Panc1 (cell line): ENCODE measurements around the gene DOCK1. TPM values are rescaled to one million over a fixed set of nuclear protein-coding genes. Genes with fewer than 3 reads are reported as not detected.

ENCODE experiments used
- ATAC-seq: fragments of 200-7000 bp; cut with Tn5 transposase; 2 replicates; pipeline ENCODE4 v1.9.1; 2020; ENCODE audit warnings: mild to moderate bottlenecking, moderate library complexity
- BruUV-seq: library from RNA; stranded (reverse); fragments of 400-500 nt; replicated peaks from 2 replicates; lab custom pipeline; 2021; lab: Mats Ljungman, UMichigan
- CTCF ChIA-PET: fragments of 300-600 bp; sonication (Branson Sonifier 250); formaldehyde crosslinking; loops from one replicate; lab custom pipeline; 2022; ENCODE audit warnings: antibody characterized with exemption; lab: Charles Lee
- POLR2A ChIA-PET: fragments of 300-600 bp; sonication (Branson Sonifier 250); formaldehyde crosslinking; loops from one replicate; lab custom pipeline; 2022; ENCODE audit warnings: antibody characterized with exemption; lab: Charles Lee
- DNase-seq: peaks from one replicate; pipeline ENCODE4 v3.0.0-alpha.2; 2010; ENCODE audit warnings: low read depth, low spot score
- H3K27ac ChIP-seq: 2 replicates; pipeline ENCODE4 v1.5.1; 2011; ENCODE audit warnings: mild to moderate bottlenecking, low read length, inconsistent platforms
- H3K27me3 ChIP-seq: fragments of 200-500 bp; sonication (Bioruptor generic); 2 replicates; pipeline ENCODE4 v1.6.0; 2014; ENCODE audit warnings: low read length, inconsistent platforms; ENCODE audit not compliant: control insufficient read depth, insufficient read depth
- H3K36me3 ChIP-seq: fragments of 200-500 bp; sonication (Bioruptor generic); 2 replicates; pipeline ENCODE4 v1.5.1; 2014; ENCODE audit warnings: inconsistent platforms, mild to moderate bottlenecking, low read length, moderate library complexity; ENCODE audit not compliant: control insufficient read depth, insufficient read depth
- H3K4me1 ChIP-seq: 2 replicates; pipeline ENCODE4 v1.5.1; 2011; ENCODE audit warnings: inconsistent platforms, mild to moderate bottlenecking, low read length, moderate library complexity; ENCODE audit not compliant: control insufficient read depth, insufficient read depth
- H3K4me3 ChIP-seq, 2 experiments: 2 replicates each; pipeline ENCODE4 v1.5.1; 2011 to 2012; ENCODE audit warnings: low read depth in 2 of 2, low read length in 2 of 2, mild to moderate bottlenecking in 2 of 2, inconsistent platforms in 1 of 2, moderate library complexity in 1 of 2
- H3K9me3 ChIP-seq: fragments of 200-500 bp; sonication (Bioruptor generic); 2 replicates; pipeline ENCODE4 v1.5.1; 2014; ENCODE audit warnings: low read depth, mild to moderate bottlenecking, inconsistent platforms, low read length, moderate library complexity; ENCODE audit not compliant: control insufficient read depth, insufficient read depth
- POLR2AphosphoS5 ChIP-seq: IDR thresholded peaks from 2 replicates; pipeline ENCODE4 v1.6.1; 2012; ENCODE audit warnings: mild to moderate bottlenecking, low read depth, low read length, moderate library complexity
- REST ChIP-seq, 2 experiments: IDR thresholded peaks; 2 replicates each; pipeline ENCODE4 v1.6.1; 2011 to 2012; ENCODE audit warnings: low read depth in 2 of 2, control low read depth in 1 of 2, low read length in 1 of 2, mild to moderate bottlenecking in 1 of 2, moderate library complexity in 1 of 2; ENCODE audit not compliant: insufficient read depth in 1 of 2
- SIN3A ChIP-seq: IDR thresholded peaks from 2 replicates; pipeline ENCODE4 v1.6.1; 2012; ENCODE audit warnings: low read depth, mild to moderate bottlenecking, low read length, moderate library complexity, borderline replicate concordance; ENCODE audit not compliant: insufficient read depth
- TCF7L2 ChIP-seq: IDR thresholded peaks from 2 replicates; pipeline ENCODE4 v1.6.1; 2011; ENCODE audit warnings: mild to moderate bottlenecking, low read depth, low read length, inconsistent platforms
- in situ Hi-C: cut with HindIII; loops from 2 replicates; pipeline ENCODE4 v1.10.0; 2016; ENCODE audit warnings: low sequenced_read_pairs, low pct_unique_long_range_greater_than_20kb
- intact Hi-C: fragments of 100-400 bp; cut with micrococcal nuclease; formaldehyde crosslinking; loops from one replicate; pipeline ENCODE4 v1.10.0; 2022; ENCODE audit not compliant: unreplicated experiment
- total RNA-seq: library from RNA; stranded (reverse); gene quantifications from one replicate; pipeline ENCODE4 v1.2.1, GENCODE V29; 2021; ENCODE audit not compliant: unreplicated experiment
- TF ChIP-seq, protein P1 (sequence below): fragments of 450-650 bp; IDR thresholded peaks from 2 replicates; pipeline ENCODE4 v1.5.1; 2017; ENCODE audit warnings: mild to moderate bottlenecking

Gene DOCK1
- total RNA-seq, 1 experiment from 2014 or later = 67.6 TPM

DNA sequence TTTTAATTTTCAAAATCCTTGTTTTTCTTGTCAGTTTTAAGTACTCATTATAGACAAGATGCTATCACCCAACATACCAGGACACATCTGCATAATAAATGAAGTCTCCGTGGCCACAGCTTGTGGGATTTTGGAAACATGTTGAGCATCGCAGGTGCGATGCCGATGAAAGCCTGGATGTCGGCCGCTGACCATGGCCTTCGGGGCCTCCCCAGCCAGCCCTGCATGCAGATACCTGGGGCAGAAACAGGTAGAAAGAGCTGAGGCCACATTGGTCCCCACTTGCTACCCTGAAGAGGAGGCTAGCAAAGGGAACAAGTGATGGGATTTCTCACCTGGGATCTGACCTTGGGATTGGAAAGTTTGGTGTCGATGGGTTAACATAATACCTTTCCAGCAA is 123.8 kb downstream of the DOCK1 start:
- intact Hi-C loops = no loop called here
- peaks cover 6% of the 10 kb centered on the region for H3K36me3 ChIP-seq

GRCh38 chr10:127033216-127034033 is 128.2 kb downstream of the DOCK1 start:
- intact Hi-C loops = no loop called here
- H3K4me3 ChIP-seq = no peak overlapping the region
- no TSS peak for BruUV-seq
- no peak for DNase-seq
- H3K9me3 ChIP-seq = no peaks in the 10 kb centered on the region
- H3K27ac ChIP-seq = no peak overlapping the region
- no peaks in the 10 kb centered on the region for H3K27me3 ChIP-seq
- H3K36me3 ChIP-seq = peaks cover 4% of the 10 kb centered on the region; the same call in 1 of the 2 replicates
- TF ChIP-seq REST (IDR thresholded peaks at IDR 0.05; ENCODE audit: insufficient read depth in 1 of 2, low read depth in 2 of 2, low read length in 1 of 2) = no peak
- TF ChIP-seq TCF7L2 = no peak
- TF ChIP-seq SIN3A = no peak
- no peak for TF ChIP-seq POLR2AphosphoS5
- TF ChIP-seq, protein P1, sequence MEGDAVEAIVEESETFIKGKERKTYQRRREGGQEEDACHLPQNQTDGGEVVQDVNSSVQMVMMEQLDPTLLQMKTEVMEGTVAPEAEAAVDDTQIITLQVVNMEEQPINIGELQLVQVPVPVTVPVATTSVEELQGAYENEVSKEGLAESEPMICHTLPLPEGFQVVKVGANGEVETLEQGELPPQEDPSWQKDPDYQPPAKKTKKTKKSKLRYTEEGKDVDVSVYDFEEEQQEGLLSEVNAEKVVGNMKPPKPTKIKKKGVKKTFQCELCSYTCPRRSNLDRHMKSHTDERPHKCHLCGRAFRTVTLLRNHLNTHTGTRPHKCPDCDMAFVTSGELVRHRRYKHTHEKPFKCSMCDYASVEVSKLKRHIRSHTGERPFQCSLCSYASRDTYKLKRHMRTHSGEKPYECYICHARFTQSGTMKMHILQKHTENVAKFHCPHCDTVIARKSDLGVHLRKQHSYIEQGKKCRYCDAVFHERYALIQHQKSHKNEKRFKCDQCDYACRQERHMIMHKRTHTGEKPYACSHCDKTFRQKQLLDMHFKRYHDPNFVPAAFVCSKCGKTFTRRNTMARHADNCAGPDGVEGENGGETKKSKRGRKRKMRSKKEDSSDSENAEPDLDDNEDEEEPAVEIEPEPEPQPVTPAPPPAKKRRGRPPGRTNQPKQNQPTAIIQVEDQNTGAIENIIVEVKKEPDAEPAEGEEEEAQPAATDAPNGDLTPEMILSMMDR = no peak
- in situ Hi-C loops = no loop called here
- POLR2A ChIA-PET = no interaction called here
- CTCF ChIA-PET = no interaction called here
- ATAC-seq = no peak
- H3K4me1 ChIP-seq = no peaks in the 10 kb centered on the region

More for the DNA sequence above, 123.8 kb downstream of the DOCK1 start:
- no peaks in the 10 kb centered on the region for H3K4me1 ChIP-seq
- DNase-seq = no peak
- in situ Hi-C loops = no loop called here
- H3K27me3 ChIP-seq = no peaks in the 10 kb centered on the region
- no peaks in the 10 kb centered on the region for H3K9me3 ChIP-seq
- no peak for ATAC-seq
- TF ChIP-seq TCF7L2 = no peak
- no peak for TF ChIP-seq REST (IDR thresholded peaks at IDR 0.05; ENCODE audit: insufficient read depth in 1 of 2, low read depth in 2 of 2, low read length in 1 of 2)
- no peak for TF ChIP-seq POLR2AphosphoS5
- TF ChIP-seq, protein P1 = no peak
- TF ChIP-seq SIN3A = no peak
- ChIA-PET POLR2A (no interaction called here), CTCF (no interaction called here)
- H3K4me3 ChIP-seq = no peak overlapping the region
- no TSS peak for BruUV-seq
- no peak overlapping the region for H3K27ac ChIP-seq
